Testis (tissue), 3 donors: ENCODE measurements around the gene TMEM181. TPM values are rescaled to one million over a fixed set of nuclear protein-coding genes. Genes with fewer than 3 reads are reported as not detected.

Experiments used
- DNase-seq: peaks from one replicate; pipeline ENCODE4 v3.0.0-alpha.2; 2019
- H3K27ac ChIP-seq, 2 donors: fragments of 200-600 bp; sonication (generic); one replicate each; pipeline ENCODE4 v1.5.1; 2019
- H3K27me3 ChIP-seq: fragments of 200-600 bp; sonication (generic); one replicate; pipeline ENCODE4 v1.5.1; 2019
- H3K36me3 ChIP-seq: fragments of 200-600 bp; sonication (generic); one replicate; pipeline ENCODE4 v1.5.1; 2017; ENCODE audit warnings: low read depth; ENCODE audit errors: missing control alignments
- H3K4me1 ChIP-seq: fragments of 200-600 bp; sonication (generic); one replicate; pipeline ENCODE4 v1.5.1; 2019
- H3K4me3 ChIP-seq, 2 donors: fragments of 200-600 bp; sonication (generic); one replicate each; pipeline ENCODE4 v1.5.1; 2017 to 2019
- H3K9me3 ChIP-seq: fragments of 200-600 bp; sonication (generic); one replicate; pipeline ENCODE4 v1.5.1; 2017
- CTCF ChIP-seq, 3 experiments: fragments of 450-650 bp in 2 of 3; fragments of 200-600 bp in 1 of 3; sonication (generic) in 1 of 3; IDR thresholded peaks; one replicate each; pipeline ENCODE4 v1.5.1; 2016 to 2019; ENCODE audit warnings: antibody characterized with exemption in 3 of 3, mild to moderate bottlenecking in 2 of 3, moderate library complexity in 1 of 3
- POLR2A ChIP-seq: fragments of 450-650 bp; IDR thresholded peaks from one replicate; pipeline ENCODE4 v1.6.1; 2017; ENCODE audit warnings: antibody characterized with exemption, mild to moderate bottlenecking, moderate library complexity
- WGBS, 2 donors: methylation state at CpG; one replicate each; pipeline ENCODE4 v1.1.5; 2018; 5-methylcytosine and 5-hydroxymethylcytosine counted together
- intact Hi-C: fragments of 100-400 bp; cut with DNase I; formaldehyde crosslinking; loops from one replicate; pipeline ENCODE4 v1.15.1; 2023; ENCODE audit warnings: low total_unique reads
- polyA plus RNA-seq: library from polyadenylated mRNA; stranded (reverse); fragments of 350-450 nt; fragmentation: Illumina TruSeq; extraction: RNeasy Lipid Tissue Mini Kit (QIAGEN cat#74804); gene quantifications from one replicate; pipeline ENCODE4 v1.2.3, GENCODE V29; 2014; ENCODE audit warnings: low read depth, low replicate concordance; ENCODE audit not compliant: insufficient read depth
- total RNA-seq, 2 donors: library from RNA; depleted of rRNA; stranded (reverse); fragments of >200 nt; gene quantifications; one replicate each; pipeline ENCODE4 v1.2.3, GENCODE V29; 2016

Gene TMEM181
- total and polyA plus RNA-seq, 3 donors from 2014 or later, result 41.4 to 81.0 (median 74.6) TPM

GRCh38 chr6:158633127-158633526 lies 73.2 kb downstream of the TMEM181 start:
- DNase-seq, result no peak
- Histone ChIP-seq H3K4me3 (no peak overlapping the region), H3K4me1 (peaks cover 20% of the 10 kb centered on the region), H3K27me3 (no peaks in the 10 kb centered on the region), H3K36me3 (no peaks in the 10 kb centered on the region), H3K9me3 (no peaks in the 10 kb centered on the region), H3K27ac (no peak overlapping the region)
- TF ChIP-seq CTCF (IDR thresholded peaks at IDR 0.05) (no peak), POLR2A (no peak)
- intact Hi-C loops, result no loop called here
- 88 to 93% methylated on average over 11 of the region's 11 CpGs for WGBS, 2 donors

GRCh38 chr6:158634695-158635426 lies 75.0 kb downstream of the TMEM181 start:
- Histone ChIP-seq H3K4me3 (no peak overlapping the region), H3K27me3 (no peaks in the 10 kb centered on the region), H3K36me3 (no peaks in the 10 kb centered on the region), H3K9me3 (no peaks in the 10 kb centered on the region), H3K27ac (no peak overlapping the region), H3K4me1 (peaks cover 27% of the 10 kb centered on the region)
- TF ChIP-seq POLR2A (no peak), CTCF (IDR thresholded peaks at IDR 0.05) (no peak)
- 82 to 83% methylated on average over 6 of the region's 6 CpGs for WGBS, 2 donors
- no peak for DNase-seq
- intact Hi-C loops, result no loop called here

GRCh38 chr6:158635427-158636073 lies 75.7 kb downstream of the TMEM181 start:
- Histone ChIP-seq H3K27me3 (no peaks in the 10 kb centered on the region), H3K4me1 (peaks cover 28% of the 10 kb centered on the region), H3K27ac (no peak overlapping the region), H3K4me3 (no peak overlapping the region), H3K9me3 (no peaks in the 10 kb centered on the region), H3K36me3 (no peaks in the 10 kb centered on the region)
- intact Hi-C loops, result no loop called here
- WGBS, 2 donors, result 86 to 90% methylated on average over 7 of the region's 7 CpGs
- no peak for DNase-seq
- no peak for TF ChIP-seq CTCF (IDR thresholded peaks at IDR 0.05)

- H3K36me3 ChIP-seq, result no peaks in the 10 kb centered on the region
- intact Hi-C loops, result no loop called here
- no peak for DNase-seq
- no peak overlapping the region for H3K4me3 ChIP-seq
- no peak overlapping the region for H3K27ac ChIP-seq
- peaks cover 18% of the 10 kb centered on the region for H3K4me1 ChIP-seq
- TF ChIP-seq CTCF (IDR thresholded peaks at IDR 0.05), result no peak
- TF ChIP-seq POLR2A, result no peak
- WGBS, 2 donors, result 86 to 88% methylated on average over 8 of the region's 8 CpGs
- no peaks in the 10 kb centered on the region for H3K9me3 ChIP-seq
- H3K27me3 ChIP-seq, result no peaks in the 10 kb centered on the region
Observed at GRCh38 chr6:158636778-158637177, 76.9 kb downstream of the TMEM181 start.
